NCI-H1105 (cell line): ENCODE measurements around the gene SMO.
"Not testable (repeated sequence)": the region's sequence is repeated elsewhere in the genome, so short reads cannot be mapped to it uniquely, and the experiment has no call there.

Source experiments
- DNase-seq: peaks from one replicate; lab custom pipeline; 2025; lab: John Stamatoyannopoulos, UW

The SMO gene

DNA sequence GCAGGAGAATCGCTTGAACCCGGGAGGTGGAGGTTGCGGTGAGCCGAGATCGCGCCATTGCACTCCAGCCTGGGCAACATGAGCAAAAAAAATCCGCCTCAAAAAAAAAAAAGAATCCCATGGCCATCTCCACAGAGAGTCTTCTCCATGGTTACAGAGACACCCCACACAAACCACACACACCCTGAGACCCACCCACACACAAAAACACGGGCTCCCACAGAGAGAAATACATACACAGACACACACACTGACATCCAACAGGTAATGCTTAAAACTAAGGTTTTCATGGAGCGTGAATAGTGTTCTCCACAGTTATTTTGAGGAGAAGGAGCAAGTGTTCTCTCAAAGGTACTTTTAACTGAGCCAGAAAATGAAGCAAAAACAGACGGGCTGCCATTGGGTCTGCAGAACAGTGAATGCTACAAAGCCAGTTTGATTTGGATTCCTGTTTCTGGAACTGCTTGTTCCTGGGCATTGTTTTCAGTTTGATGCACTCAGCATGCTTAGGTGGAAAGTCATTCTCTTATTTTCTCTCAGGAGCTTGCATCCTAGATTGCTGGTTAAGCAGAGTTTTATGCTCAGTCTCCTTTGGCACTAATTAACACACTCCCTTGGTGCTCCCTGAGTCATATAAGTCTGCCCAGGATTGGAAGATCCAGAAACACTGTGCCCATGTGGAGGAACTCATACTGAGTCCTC is 51.8 kb downstream of the SMO start:
- DNase-seq: no peak

DNA sequence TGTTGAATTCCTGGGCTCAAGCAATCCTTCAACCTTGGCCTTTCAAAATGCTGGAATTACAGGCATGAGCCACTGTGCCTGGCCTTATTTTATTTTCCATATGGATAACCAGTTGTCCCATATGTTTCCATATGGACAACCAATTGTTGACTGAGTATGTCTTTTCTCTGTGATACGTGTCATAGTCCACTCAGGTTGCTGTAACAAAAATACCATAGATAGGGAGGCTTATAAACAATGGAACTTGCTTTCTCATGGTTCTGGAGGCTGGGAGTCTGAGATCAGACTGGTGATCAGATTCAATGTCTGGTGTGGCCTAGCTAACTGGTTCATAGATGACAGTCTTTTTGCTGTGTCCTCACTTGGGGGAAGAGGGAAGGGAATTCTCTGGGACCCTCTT is 55.8 kb downstream of the SMO start:
- no peak for DNase-seq

DNA sequence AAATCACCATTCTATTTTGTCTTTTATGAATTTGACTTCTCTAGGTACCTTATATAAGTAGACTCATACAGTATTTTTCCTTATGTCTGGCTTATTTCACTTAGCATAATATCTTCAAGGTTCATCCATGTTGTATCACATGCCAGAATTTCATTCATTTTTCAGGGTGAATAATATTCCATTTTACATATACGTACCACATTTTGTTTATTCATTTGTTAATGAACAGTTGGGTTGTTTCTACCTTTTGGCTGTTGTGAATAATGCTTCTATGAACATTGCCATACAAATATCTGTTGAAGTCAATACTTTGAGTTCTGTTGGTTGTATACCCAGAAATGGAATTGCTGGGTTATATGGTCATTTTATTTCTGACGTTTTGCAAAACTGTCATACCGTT is 57.1 kb downstream of the SMO start:
- DNase-seq: no peak

DNA sequence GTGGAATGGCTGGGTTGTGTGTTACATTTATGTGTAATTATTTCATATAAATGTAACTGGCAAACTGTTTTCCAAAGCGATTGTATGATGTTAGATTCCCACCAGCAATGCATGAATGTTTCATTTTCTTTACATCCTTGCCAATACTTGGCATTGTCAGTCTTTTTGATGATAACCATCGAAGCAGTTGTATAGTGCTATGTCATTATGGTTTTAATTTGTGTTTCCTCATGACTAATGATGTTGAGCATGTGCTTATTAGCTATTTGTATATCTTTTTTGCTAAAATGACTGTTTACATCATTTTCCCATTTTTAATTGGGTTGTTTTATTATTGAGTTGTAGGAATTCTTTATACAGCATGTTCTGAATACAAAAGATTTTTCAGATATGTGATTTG is 58.7 kb downstream of the SMO start:
- DNase-seq: no peak

DNA sequence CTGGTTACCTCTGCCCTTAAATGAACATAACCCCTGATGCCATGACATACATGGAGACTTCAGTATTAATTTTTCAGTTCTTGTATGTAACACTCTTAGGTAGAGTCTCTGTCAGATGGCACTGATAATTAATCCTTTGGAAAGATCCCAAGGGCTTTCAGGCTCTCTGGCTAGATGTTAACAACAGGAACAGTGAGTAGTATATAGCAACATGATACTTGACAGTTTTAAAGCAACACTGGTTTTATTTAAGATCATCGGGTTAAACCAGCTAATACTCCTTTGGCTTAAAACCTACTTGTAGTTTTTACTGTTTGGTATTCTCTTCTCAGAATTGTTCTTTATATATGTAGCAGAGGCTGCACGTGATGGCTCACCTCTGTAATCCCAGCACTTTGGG is 63.7 kb downstream of the SMO start:
- DNase-seq: no peak

DNA sequence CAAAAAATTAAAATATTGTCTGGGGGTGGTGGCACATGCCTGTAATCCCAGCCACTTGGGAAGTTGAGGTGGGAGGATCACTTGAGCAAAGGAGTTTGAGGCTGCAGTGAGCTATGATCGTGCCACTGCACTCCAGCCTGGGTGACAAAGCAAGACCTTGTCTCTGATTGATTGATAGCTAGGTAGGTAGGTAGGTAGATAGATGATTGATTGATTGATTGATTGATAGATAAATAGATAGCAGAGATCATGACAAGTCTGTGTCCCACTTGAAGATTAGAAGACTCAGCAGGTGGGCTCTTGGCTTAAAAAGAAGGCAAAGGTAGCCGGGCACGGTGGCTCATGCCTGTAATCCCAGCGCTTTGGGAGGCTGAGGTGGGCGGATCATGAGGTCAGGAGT is 64.2 kb downstream of the SMO start:
- not testable (repeated sequence) for DNase-seq

DNA sequence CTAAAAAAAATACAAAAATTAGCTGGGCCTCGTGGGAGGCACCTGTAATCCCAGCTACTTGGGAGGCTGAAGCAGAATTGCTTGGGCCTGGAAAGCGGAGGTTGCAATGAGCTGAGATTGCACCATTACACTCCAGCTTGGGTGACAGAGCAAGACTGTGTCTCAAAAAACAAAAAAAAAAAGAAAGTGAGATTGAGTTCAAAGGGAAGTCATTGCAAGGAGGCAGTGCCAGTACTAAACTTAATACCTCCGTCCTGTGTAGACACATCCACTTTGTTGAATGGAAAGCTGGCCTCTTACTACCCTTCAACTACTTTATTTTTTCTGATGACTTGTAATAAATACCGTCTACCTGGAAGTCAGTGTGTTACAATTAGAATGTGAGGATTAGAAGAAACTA is 67.4 kb downstream of the SMO start:
- no peak for DNase-seq

DNA sequence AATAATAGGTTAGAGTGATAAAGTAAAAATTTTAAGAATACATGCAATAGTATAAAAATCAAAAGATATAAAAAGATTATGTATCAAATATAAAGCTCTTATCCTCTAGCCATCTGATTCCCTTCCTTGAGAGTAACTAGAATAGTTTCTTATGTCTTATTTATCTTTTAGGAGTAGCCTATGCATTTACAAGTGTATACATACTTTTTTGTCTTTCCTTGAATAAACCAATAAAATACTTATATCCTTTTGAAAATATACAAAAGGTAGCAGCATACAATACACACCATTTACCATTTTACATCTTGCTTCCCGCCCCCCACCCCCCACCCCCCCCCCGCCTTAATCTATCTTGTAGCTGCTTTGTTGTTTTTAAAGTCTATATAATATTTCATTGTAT is 67.8 kb downstream of the SMO start:
- no peak for DNase-seq

DNA sequence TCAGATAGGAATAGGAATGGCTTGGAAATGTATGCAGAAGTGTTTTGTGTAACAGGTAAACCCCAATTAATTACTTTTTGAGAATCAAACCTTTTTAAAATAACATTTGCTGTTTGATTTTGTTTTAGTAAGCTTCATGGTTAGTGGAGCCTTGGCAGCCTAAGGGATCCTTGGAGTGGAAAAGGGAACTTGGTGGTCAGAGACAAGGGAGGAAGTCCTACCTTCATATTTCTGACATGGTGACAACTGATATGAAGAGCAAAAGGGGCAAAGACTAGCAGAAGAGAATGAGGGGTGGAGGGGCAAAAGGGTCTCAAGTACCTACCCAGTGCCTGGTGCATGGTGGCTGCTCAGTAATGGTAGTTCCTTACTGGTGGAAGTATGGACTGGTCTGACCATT is 68.7 kb downstream of the SMO start:
- no peak for DNase-seq

DNA sequence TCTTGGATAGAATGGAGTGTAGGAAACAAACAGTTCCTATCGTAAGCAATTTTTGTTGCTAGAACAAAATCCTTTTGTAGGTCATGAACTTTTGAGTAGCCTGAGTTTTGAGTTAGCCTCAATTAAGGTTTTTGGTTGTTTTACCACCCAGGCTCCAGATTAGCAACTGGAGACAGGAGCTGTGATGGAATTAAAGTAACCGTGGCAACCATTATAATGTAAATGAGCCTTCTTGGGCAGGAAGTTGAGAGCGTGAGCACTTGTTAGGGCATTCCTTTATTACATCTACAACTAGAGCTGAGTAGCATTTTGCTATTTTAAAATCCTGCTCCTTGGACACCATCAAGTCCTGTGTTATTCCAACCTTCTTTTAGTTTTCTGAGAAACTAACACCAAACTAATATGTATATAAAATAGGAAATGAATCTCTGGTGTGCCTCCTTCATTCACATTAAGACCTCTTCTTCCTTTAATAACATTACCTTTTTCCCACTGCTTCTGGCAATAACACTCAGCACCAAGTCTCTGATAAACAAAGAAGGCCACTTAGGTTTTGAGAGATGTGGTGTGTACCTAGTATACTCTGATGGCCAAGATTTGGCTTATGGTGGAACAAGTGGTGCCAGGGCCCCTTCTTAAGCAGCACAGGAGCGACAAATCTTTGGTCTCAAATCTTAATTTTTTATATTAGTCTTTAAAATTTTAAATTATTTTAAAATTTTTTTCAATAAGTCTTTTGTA is 70.4 kb downstream of the SMO start:
- no peak for DNase-seq

DNA sequence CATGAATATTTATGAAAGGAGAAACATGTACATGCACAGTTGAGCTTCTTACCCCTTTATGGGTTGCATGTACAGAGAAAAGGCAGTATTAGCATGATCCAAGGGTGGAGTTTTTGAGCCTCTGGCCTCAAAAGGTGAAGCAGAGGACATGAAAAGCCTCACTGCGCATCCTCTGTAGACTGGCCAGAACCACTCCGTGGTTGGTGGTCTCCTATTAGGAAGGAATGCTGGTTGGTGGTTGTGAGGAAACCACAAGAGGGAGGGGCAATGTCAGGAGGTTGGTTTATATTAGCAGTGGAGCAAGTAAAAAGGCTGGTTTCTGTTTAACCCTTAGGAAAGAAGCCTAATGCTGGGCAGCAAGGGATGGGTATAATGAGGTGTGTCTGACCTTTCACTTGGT is 73.9 kb downstream of the SMO start:
- DNase-seq: no peak
